ENCODE data around the gene IL1RN.

Gene IL1RN

GRCh38 chr2:113104054-113104611, 23.3 kb upstream of the IL1RN start:
- no peak for DNase-seq

GRCh38 chr2:113105047-113105785, 22.2 kb upstream of the IL1RN start:
- no peak for DNase-seq

GRCh38 chr2:113111121-113111520, 16.3 kb upstream of the IL1RN start:
- no peak for DNase-seq

- DNase-seq, result no peak
Observed at GRCh38 chr2:113111823-113112287, 15.5 kb upstream of the IL1RN start.

- DNase-seq, result no peak
Observed at GRCh38 chr2:113112441-113112840, 15.0 kb upstream of the IL1RN start.

- DNase-seq, result no peak
Observed at GRCh38 chr2:113112871-113113270, 14.5 kb upstream of the IL1RN start.

GRCh38 chr2:113113807-113114206, 13.6 kb upstream of the IL1RN start:
- no peak for DNase-seq

GRCh38 chr2:113114224-113114945, 13.0 kb upstream of the IL1RN start:
- no peak for DNase-seq

GRCh38 chr2:113114996-113115395, 12.4 kb upstream of the IL1RN start:
- DNase-seq, result no peak

GRCh38 chr2:113116100-113116958, 11.1 kb upstream of the IL1RN start:
- DNase-seq, result no peak

GRCh38 chr2:113117541-113118262, 9.7 kb upstream of the IL1RN start:
- DNase-seq, result no peak

GRCh38 chr2:113118263-113118657, 9.1 kb upstream of the IL1RN start:
- DNase-seq, result no peak

- DNase-seq, result no peak
Observed at GRCh38 chr2:113119111-113119510, 8.3 kb upstream of the IL1RN start.

GRCh38 chr2:113120861-113121260, 6.5 kb upstream of the IL1RN start:
- DNase-seq, result no peak

- DNase-seq, result no peak
Observed at GRCh38 chr2:113122364-113122763, 5.0 kb upstream of the IL1RN start.

GRCh38 chr2:113123726-113124125, 3.7 kb upstream of the IL1RN start:
- DNase-seq, result no peak

- DNase-seq, result no peak
Observed at GRCh38 chr2:113124181-113124961, 3.0 kb upstream of the IL1RN start.

GRCh38 chr2:113124984-113125855, 2.2 kb upstream of the IL1RN start:
- DNase-seq, result no peak

- no peak for DNase-seq
Observed at GRCh38 chr2:113127646-113128570, 510 bp downstream of the IL1RN start.

Data from NCI-H524 (cell line).